ENCODE measurements around the gene NEIL1. TPM values are rescaled to one million over a fixed set of nuclear protein-coding genes. Genes with fewer than 3 reads are reported as not detected.
A peak's percentile ranks its signal among the peaks of the same experiment; 100 is the strongest.

The NEIL1 gene
- total and polyA plus RNA-seq, 2 of the 8 experiments (the other 6 are each of a cell fraction or from before 2014, with no cell fraction given): 10.4 to 10.9 TPM

- Histone ChIP-seq H3K9me3 (ENCODE audit: insufficient read depth in 2 of 2, low read depth in 1 of 2, low read length in 1 of 2) (no peaks in the 10 kb centered on the region), H3K23me2 (ENCODE audit: low read depth, low read length) (peaks cover 4% of the 10 kb centered on the region), H4K5ac (ENCODE audit: insufficient read length, low read depth, low read length) (no peak overlapping the region), H2BK12ac (ENCODE audit: low read depth, low read length) (no peak overlapping the region), H2AK5ac (ENCODE audit: low read depth, low read length) (no peak overlapping the region), H2BK5ac (ENCODE audit: low read depth, low read length) (no peak overlapping the region), H3K36me3 (ENCODE audit: control insufficient read depth in 2 of 4, insufficient read depth in 4 of 4, low read length in 3 of 4) (peaks cover 3 to 46% (median 36%) of the 10 kb centered on the region in 4 experiments), H3K4ac (replicated peaks; ENCODE audit: insufficient read length, low read depth, low read length) (no peak overlapping the region), H3K27me3 (replicated peaks in 1 of 4; ENCODE audit: control insufficient read depth in 3 of 4, extremely low read depth in 1 of 4, insufficient read depth in 3 of 4, low read length in 3 of 4) (no peaks in the 10 kb centered on the region), H4K91ac (replicated peaks; ENCODE audit: insufficient read length, low read length) (no peak overlapping the region), H2BK120ac (replicated peaks; ENCODE audit: low read depth, low read length) (no peak overlapping the region), H3K9ac (replicated peaks in 1 of 4; ENCODE audit: extremely low read depth in 1 of 4, low read depth in 3 of 4, low read length in 3 of 4) (no peak overlapping the region), H2BK20ac (ENCODE audit: low read length) (no peak overlapping the region), H3K79me2 (ENCODE audit: control insufficient read depth in 1 of 2, insufficient read depth in 2 of 2, low read length in 2 of 2) (no peaks in the 10 kb centered on the region; a peak in 1 of 4 replicates), H3K27ac (ENCODE audit: low read depth, low read length) (no peak overlapping the region), H3K23ac (ENCODE audit: insufficient read length) (no peak overlapping the region), H3K18ac (ENCODE audit: extremely low read depth, low read length) (no peak overlapping the region), H4K8ac (ENCODE audit: extremely low read depth, insufficient read depth, low read length) (no peak overlapping the region; the same call in 1 of the 2 replicates), H3K4me2 (ENCODE audit: insufficient read depth in 1 of 2, low read depth in 2 of 2, low read length in 2 of 2) (no peak overlapping the region), H2BK15ac (ENCODE audit: low read length) (no peak overlapping the region), H3K56ac (replicated peaks; ENCODE audit: insufficient read length, low read depth, low read length) (no peak overlapping the region), H2AFZ (ENCODE audit: low read length) (no peak overlapping the region), H4K20me1 (replicated peaks in 1 of 2; ENCODE audit: control insufficient read depth in 1 of 2, insufficient read depth in 2 of 2, low read length in 2 of 2) (peaks cover 0 to 10% of the 10 kb centered on the region in 2 experiments), H3K79me1 (ENCODE audit: low read depth, low read length) (no peaks in the 10 kb centered on the region; the same call in 1 of the 2 replicates), H3K4me1 (replicated peaks in 1 of 4; ENCODE audit: control insufficient read depth in 3 of 4, insufficient read depth in 4 of 4, low read length in 3 of 4) (peaks cover 0 to 4% (median 1%) of the 10 kb centered on the region in 4 experiments; a peak in 4 of 7 replicates), H3K4me3 (ENCODE audit: extremely low read depth in 1 of 4, insufficient read depth in 2 of 4, low read depth in 3 of 4, low read length in 4 of 4) (no peak overlapping the region), H3K14ac (ENCODE audit: insufficient read length) (no peak overlapping the region)
- WGBS, 2 experiments (ENCODE audit: extremely low coverage in 1 of 2, insufficient coverage in 1 of 2, insufficient read length in 1 of 2, insufficient replicate concordance in 2 of 2, low coverage in 1 of 2, low lambda C conversion rate in 2 of 2, missing lambda C conversion rate in 1 of 2): 91% methylated on average over 1 of the region's 1 CpG; no CpG with 5 or more reads in 1 of the 2 experiments
- DNase-seq (ENCODE audit: low read depth in 1 of 2, low spot score in 2 of 2) (no peak), FAIRE-seq (no peak)
- TF ChIP-seq POLR2A (IDR thresholded peaks at IDR 0.05; ENCODE audit: control extremely low read depth in 1 of 2, low read depth in 2 of 2, low read length in 2 of 2) (peak in 1 of 2 experiments; percentile 43; a peak in 1 of 3 replicates), EZH2 (IDR thresholded peaks at IDR 0.05; ENCODE audit: low read depth, low read length, severe bottlenecking) (no peak)
- CTCF ChIA-PET (ENCODE audit: partially characterized antibody): interaction anchor here (1.5 kb wide), 1 partner anchor 9 kb away, joined by 3 read pairs; no protein-coding TSS in a partner anchor
- POLR2A ChIA-PET (ENCODE audit: partially characterized antibody): no interaction called here
Measured at GRCh38 chr15:75371486-75371885, 24.6 kb downstream of the NEIL1 start.
